Tibial nerve (tissue), 4 donors: ENCODE measurements around the gene MAPKAPK2.

Experiments used
- CTCF ChIP-seq, 5 experiments: fragments of 200-600 bp in 3 of 5; fragments of 450-650 bp in 2 of 5; sonication (generic) in 3 of 5; IDR thresholded peaks; one replicate each; pipeline ENCODE4 v1.5.1; 2016 to 2019; ENCODE audit warnings: antibody characterized with exemption in 5 of 5, mild to moderate bottlenecking in 3 of 5, moderate library complexity in 2 of 5
- EP300 ChIP-seq, 2 donors: sonication (generic); formaldehyde crosslinking; IDR thresholded peaks; one replicate each; pipeline ENCODE4 v1.6.1; 2017; ENCODE audit warnings: antibody characterized with exemption in 2 of 2, mild to moderate bottlenecking in 1 of 2
- POLR2A ChIP-seq, 2 donors: fragments of 450-650 bp; IDR thresholded peaks; one replicate each; pipeline ENCODE4 v1.6.1; 2017; ENCODE audit warnings: antibody characterized with exemption in 2 of 2, mild to moderate bottlenecking in 2 of 2, moderate library complexity in 2 of 2

- TF ChIP-seq CTCF (IDR thresholded peaks at IDR 0.05) (no peak), POLR2A (IDR thresholded peaks at IDR 0.05) (no peak), EP300 (IDR thresholded peaks at IDR 0.05) (no peak)
These were observed 21.1 kb downstream of the MAPKAPK2 start for GRCh38 chr1:206705726-206706297.
